BLaER1 treated with 17β-estradiol and CSF1 and Interleukin-3, amounts not matched to agents 10 nM and 100 nM (cell line): ENCODE data around the gene CCDC85B.
A peak's percentile ranks its signal among the peaks of the same experiment; 100 is the strongest.

Source experiments
- H3K27ac ChIP-seq, 11 experiments: shearing (Covaris generic); formaldehyde crosslinking; 2 replicates each; pipeline ENCODE4 v1.8.1; 2022
- H3K27me3 ChIP-seq, 11 experiments: shearing (Covaris generic); formaldehyde crosslinking; 2 replicates each; pipeline ENCODE4 v1.8.1; 2022
- H3K36me3 ChIP-seq, 11 experiments: shearing (Covaris generic); formaldehyde crosslinking; 2 replicates each; pipeline ENCODE4 v1.8.1; 2022
- H3K4me1 ChIP-seq, 10 experiments: shearing (Covaris generic); formaldehyde crosslinking; 2 replicates each; pipeline ENCODE4 v1.8.1; 2022
- H3K4me2 ChIP-seq, 11 experiments: shearing (Covaris generic); formaldehyde crosslinking; 2 replicates each; pipeline ENCODE4 v1.8.1; 2022
- H3K4me3 ChIP-seq, 10 experiments: shearing (Covaris generic); formaldehyde crosslinking; 2 replicates each; pipeline ENCODE4 v1.8.1; 2022
- H3K9ac ChIP-seq, 11 experiments: shearing (Covaris generic); formaldehyde crosslinking; 2 replicates each; pipeline ENCODE4 v1.8.1; 2022
- H3K9me3 ChIP-seq, 11 experiments: shearing (Covaris generic); formaldehyde crosslinking; replicated peaks in 1 of 11; 2 replicates each; pipeline ENCODE4 v1.8.1; 2022
- H4K20me1 ChIP-seq, 11 experiments: shearing (Covaris generic); formaldehyde crosslinking; 2 replicates each; pipeline ENCODE4 v1.8.1; 2022
- Cebpa-rat ChIP-seq, 11 experiments: shearing (Covaris generic); IDR thresholded peaks; 2 replicates each; pipeline ENCODE4 v1.8.1; 2022

Gene CCDC85B

GRCh38 chr11:65870307-65870658 lies 20.2 kb upstream of the CCDC85B start:
- peaks cover 0 to 33% (median 26%) of the 10 kb centered on the region in 11 experiments; a peak in 19 of 22 replicates for H3K27me3 ChIP-seq
- peak overlapping the region; percentile 74 to 98 (median 92) for H3K4me2 ChIP-seq
- peak overlapping the region; percentile 1 to 59 (median 55); a peak in 16 of 22 replicates for H3K9ac ChIP-seq
- H3K9me3 ChIP-seq: no peaks in the 10 kb centered on the region
- peaks cover 0 to 63% (median 55%) of the 10 kb centered on the region in 11 experiments; a peak in 21 of 22 replicates for H4K20me1 ChIP-seq
- peak overlapping the region in 5 of 11 experiments; percentile 13 to 61 (median 52); a peak in 11 of 22 replicates for H3K27ac ChIP-seq
- TF ChIP-seq Cebpa-rat (IDR thresholded peaks at IDR 0.05): no peak
- peaks cover 21 to 32% (median 27%) of the 10 kb centered on the region in 11 experiments for H3K36me3 ChIP-seq
- H3K4me3 ChIP-seq: peak overlapping the region in 5 of 10 experiments; percentile 18 to 45 (median 38); a peak in 9 of 20 replicates
- H3K4me1 ChIP-seq: peaks cover 46 to 79% (median 50%) of the 10 kb centered on the region in 10 experiments

GRCh38 chr11:65870706-65871681 lies 19.5 kb upstream of the CCDC85B start:
- Histone ChIP-seq H3K27ac (peak overlapping the region in 7 of 11 experiments; percentile 10 to 61 (median 45); a peak in 11 of 22 replicates), H3K4me2 (peak overlapping the region; percentile 74 to 98 (median 92)), H3K9me3 (no peaks in the 10 kb centered on the region), H3K36me3 (peaks cover 14 to 25% (median 20%) of the 10 kb centered on the region in 11 experiments), H3K27me3 (peaks cover 0 to 33% (median 26%) of the 10 kb centered on the region in 11 experiments; a peak in 19 of 22 replicates), H3K9ac (peak overlapping the region; percentile 10 to 59 (median 55); a peak in 19 of 22 replicates), H3K4me3 (peak overlapping the region in 5 of 10 experiments; percentile 18 to 45 (median 38); a peak in 9 of 20 replicates), H3K4me1 (peaks cover 46 to 74% (median 50%) of the 10 kb centered on the region in 10 experiments), H4K20me1 (peaks cover 0 to 56% (median 48%) of the 10 kb centered on the region in 11 experiments; a peak in 20 of 22 replicates)
- TF ChIP-seq Cebpa-rat (IDR thresholded peaks at IDR 0.05): no peak; a peak in 1 of 22 replicates

GRCh38 chr11:65871811-65872548 lies 18.5 kb upstream of the CCDC85B start:
- no peak for TF ChIP-seq Cebpa-rat (IDR thresholded peaks at IDR 0.05)
- H3K4me1 ChIP-seq: peaks cover 46 to 70% (median 55%) of the 10 kb centered on the region in 10 experiments
- H3K4me2 ChIP-seq: peak overlapping the region; percentile 74 to 98 (median 92)
- H3K9me3 ChIP-seq: no peaks in the 10 kb centered on the region
- H3K4me3 ChIP-seq: no peak overlapping the region
- peaks cover 0 to 46% (median 38%) of the 10 kb centered on the region in 11 experiments; a peak in 20 of 22 replicates for H4K20me1 ChIP-seq
- H3K36me3 ChIP-seq: peaks cover 4 to 15% (median 11%) of the 10 kb centered on the region in 11 experiments; a peak in 20 of 22 replicates
- peaks cover 0 to 33% (median 26%) of the 10 kb centered on the region in 11 experiments; a peak in 19 of 22 replicates for H3K27me3 ChIP-seq
- peak overlapping the region in 4 of 11 experiments; percentile 21 to 56 (median 48); a peak in 6 of 22 replicates for H3K27ac ChIP-seq
- peak overlapping the region in 8 of 11 experiments; percentile 25 to 59 (median 56); a peak in 11 of 22 replicates for H3K9ac ChIP-seq

GRCh38 chr11:65872586-65873317 lies 17.7 kb upstream of the CCDC85B start, which contains the start of gene EFEMP2:
EFEMP2 (minus strand) TSS chr11:65872800; CDS start chr11:65872354, 446 bp downstream.
- Histone ChIP-seq H3K27me3 (peaks cover 0 to 33% (median 25%) of the 10 kb centered on the region in 11 experiments; a peak in 19 of 22 replicates), H3K9me3 (no peaks in the 10 kb centered on the region), H3K4me2 (peak within 1 kb of the TSS; percentile 91 to 100 (median 98)), H3K36me3 (peaks cover 0 to 9% (median 5%) of the 10 kb centered on the region in 11 experiments; a peak in 6 of 22 replicates), H4K20me1 (peaks cover 0 to 40% (median 32%) of the 10 kb centered on the region in 11 experiments; a peak in 17 of 22 replicates), H3K4me3 (peak within 1 kb of the TSS; percentile 51 to 72 (median 58)), H3K27ac (peak within 1 kb of the TSS; percentile 36 to 72 (median 56); a peak in 20 of 22 replicates), H3K9ac (peak within 1 kb of the TSS; percentile 52 to 80 (median 74)), H3K4me1 (peaks cover 46 to 64% (median 58%) of the 10 kb centered on the region in 10 experiments)
- no peak for TF ChIP-seq Cebpa-rat (IDR thresholded peaks at IDR 0.05)

- H3K4me2 ChIP-seq: peak overlapping the region; percentile 88 to 100 (median 98)
- peaks cover 0 to 32% (median 24%) of the 10 kb centered on the region in 11 experiments; a peak in 17 of 22 replicates for H4K20me1 ChIP-seq
- H3K9me3 ChIP-seq: no peaks in the 10 kb centered on the region
- H3K27me3 ChIP-seq: peaks cover 0 to 33% (median 21%) of the 10 kb centered on the region in 11 experiments; a peak in 19 of 22 replicates
- TF ChIP-seq Cebpa-rat (IDR thresholded peaks at IDR 0.05): no peak
- H3K4me1 ChIP-seq: peaks cover 46 to 71% (median 58%) of the 10 kb centered on the region in 10 experiments
- peak overlapping the region; percentile 51 to 72 (median 58) for H3K4me3 ChIP-seq
- H3K9ac ChIP-seq: peak overlapping the region; percentile 52 to 80 (median 74)
- H3K27ac ChIP-seq: peak overlapping the region; percentile 36 to 72 (median 56); a peak in 20 of 22 replicates
- peaks cover 0 to under 1% (median 0%) of the 10 kb centered on the region in 11 experiments; a peak in 1 of 22 replicates for H3K36me3 ChIP-seq
Observed at GRCh38 chr11:65873318-65874156, 16.9 kb upstream of the CCDC85B start.

GRCh38 chr11:65879617-65880016 lies 10.9 kb upstream of the CCDC85B start, which contains the start of gene CTSW:
CTSW (plus strand) TSS chr11:65879837; CDS start chr11:65879855, 18 bp downstream.
- H3K27me3 ChIP-seq: no peaks in the 10 kb centered on the region
- no peaks in the 10 kb centered on the region for H3K9me3 ChIP-seq
- peaks cover 24 to 33% (median 26%) of the 10 kb centered on the region in 11 experiments for H3K36me3 ChIP-seq
- no peak for TF ChIP-seq Cebpa-rat (IDR thresholded peaks at IDR 0.05)
- H3K9ac ChIP-seq: peak within 1 kb of the TSS in 9 of 11 experiments; percentile 4 to 57 (median 38); a peak in 10 of 22 replicates
- peak within 1 kb of the TSS in 8 of 11 experiments; percentile 2 to 58 (median 42); a peak in 10 of 22 replicates for H3K27ac ChIP-seq
- H3K4me3 ChIP-seq: peak within 1 kb of the TSS in 3 of 10 experiments; percentile 25 to 47 (median 36); a peak in 2 of 20 replicates
- peaks cover 32 to 68% (median 52%) of the 10 kb centered on the region in 10 experiments for H3K4me1 ChIP-seq
- H3K4me2 ChIP-seq: peak within 1 kb of the TSS; percentile 68 to 94 (median 88)
- peaks cover 0 to 29% (median 12%) of the 10 kb centered on the region in 11 experiments; a peak in 12 of 22 replicates for H4K20me1 ChIP-seq
